ENCODE measurements around the gene RTN4R.

Gene RTN4R

DNA sequence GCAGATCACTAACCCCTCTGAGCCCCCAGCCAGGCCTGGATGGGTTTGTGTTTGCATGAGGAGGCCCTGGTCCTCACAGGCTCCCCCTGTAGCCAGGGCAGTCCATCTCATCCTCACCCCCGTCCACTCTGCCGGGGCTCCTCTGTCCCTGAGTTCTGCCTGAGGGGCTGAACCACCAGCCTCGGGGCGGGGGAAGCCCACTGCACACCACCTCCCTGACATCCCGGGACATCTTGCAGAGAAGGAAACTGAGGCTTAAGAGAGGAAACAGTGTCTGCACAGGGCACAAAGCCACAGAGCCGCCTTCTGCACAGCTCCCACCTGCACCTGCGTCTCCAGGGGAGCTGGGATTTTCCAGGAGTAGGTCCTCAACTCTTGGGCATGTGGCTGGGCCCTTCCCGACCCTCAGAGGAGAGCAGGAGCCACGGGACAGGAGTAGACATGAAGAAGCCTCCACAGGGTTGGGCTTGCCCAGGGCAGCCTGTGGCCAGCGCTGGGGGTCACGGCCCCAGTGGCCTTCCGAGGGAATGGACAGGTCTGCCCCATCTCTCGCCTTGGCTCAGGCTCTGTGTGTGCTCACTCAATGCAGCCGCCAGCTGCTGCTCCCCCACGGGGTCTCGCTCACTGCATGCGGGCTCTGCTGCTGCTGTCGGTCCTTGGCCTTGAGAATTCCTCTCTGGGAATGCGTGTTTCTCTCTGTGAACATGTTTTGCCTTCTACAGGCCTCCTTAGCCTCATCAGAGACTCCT is 71.8 kb downstream of the RTN4R start:
- in situ Hi-C loops (cut with MboI; ENCODE audit: low sequenced_read_pairs, unreplicated experiment): no loop called here
- no peak for DNase-seq (ENCODE audit: low spot score)
- TF ChIP-seq, protein P1, sequence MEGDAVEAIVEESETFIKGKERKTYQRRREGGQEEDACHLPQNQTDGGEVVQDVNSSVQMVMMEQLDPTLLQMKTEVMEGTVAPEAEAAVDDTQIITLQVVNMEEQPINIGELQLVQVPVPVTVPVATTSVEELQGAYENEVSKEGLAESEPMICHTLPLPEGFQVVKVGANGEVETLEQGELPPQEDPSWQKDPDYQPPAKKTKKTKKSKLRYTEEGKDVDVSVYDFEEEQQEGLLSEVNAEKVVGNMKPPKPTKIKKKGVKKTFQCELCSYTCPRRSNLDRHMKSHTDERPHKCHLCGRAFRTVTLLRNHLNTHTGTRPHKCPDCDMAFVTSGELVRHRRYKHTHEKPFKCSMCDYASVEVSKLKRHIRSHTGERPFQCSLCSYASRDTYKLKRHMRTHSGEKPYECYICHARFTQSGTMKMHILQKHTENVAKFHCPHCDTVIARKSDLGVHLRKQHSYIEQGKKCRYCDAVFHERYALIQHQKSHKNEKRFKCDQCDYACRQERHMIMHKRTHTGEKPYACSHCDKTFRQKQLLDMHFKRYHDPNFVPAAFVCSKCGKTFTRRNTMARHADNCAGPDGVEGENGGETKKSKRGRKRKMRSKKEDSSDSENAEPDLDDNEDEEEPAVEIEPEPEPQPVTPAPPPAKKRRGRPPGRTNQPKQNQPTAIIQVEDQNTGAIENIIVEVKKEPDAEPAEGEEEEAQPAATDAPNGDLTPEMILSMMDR (IDR thresholded peaks at IDR 0.05; ENCODE audit: borderline replicate concordance, control extremely low read depth, extremely low read depth, insufficient read depth, missing control alignments): no peak

DNA sequence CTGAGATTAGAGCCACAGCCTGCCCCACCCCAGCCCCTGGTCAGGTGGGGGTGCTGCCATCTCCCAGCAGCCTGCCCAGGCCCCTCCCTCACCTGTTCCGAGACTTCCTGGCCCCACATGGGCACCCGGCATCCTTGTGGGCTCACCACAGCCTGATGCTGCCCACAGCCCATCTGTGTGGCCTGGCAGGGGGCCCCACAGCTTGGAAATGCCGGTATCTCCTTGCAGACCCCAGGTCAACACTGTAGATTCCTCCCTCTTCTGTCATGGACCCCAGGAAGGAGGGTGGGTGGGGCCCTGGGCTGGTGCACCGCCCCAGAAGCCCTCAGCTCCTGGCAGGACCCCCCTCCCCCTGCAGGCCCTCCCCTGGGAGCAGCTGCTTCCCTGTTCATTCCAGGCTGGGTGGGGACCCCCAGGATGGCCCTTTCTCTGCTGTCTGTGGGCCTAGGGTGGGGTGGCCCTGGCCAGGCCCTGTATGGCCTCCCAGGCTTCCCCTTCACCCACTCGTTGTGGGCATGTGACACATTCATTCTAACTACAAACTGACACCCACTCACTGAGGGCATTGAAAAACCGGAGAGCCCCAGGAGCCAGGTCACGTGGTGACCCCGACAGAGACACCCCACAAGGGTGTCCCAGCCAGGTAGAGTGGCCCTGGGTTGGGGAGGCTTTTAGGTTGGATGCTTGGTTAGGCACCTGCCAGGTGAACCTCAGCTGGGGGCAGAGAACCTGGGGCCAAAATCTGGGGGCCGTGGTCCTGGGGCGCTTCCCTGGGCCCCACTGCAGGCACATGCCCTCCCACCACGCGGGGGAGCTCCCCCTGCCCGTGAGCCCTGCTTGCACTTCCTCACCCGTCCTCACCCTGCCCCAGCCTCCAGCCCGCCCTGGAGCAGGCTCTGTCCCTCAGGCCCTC is 73.2 kb downstream of the RTN4R start:
- TF ChIP-seq, protein P1 (IDR thresholded peaks at IDR 0.05; ENCODE audit: borderline replicate concordance, control extremely low read depth, extremely low read depth, insufficient read depth, missing control alignments): no peak
- peak; percentile 63 for DNase-seq (ENCODE audit: low spot score)
- in situ Hi-C loops (cut with MboI; ENCODE audit: low sequenced_read_pairs, unreplicated experiment): no loop called here

DNA sequence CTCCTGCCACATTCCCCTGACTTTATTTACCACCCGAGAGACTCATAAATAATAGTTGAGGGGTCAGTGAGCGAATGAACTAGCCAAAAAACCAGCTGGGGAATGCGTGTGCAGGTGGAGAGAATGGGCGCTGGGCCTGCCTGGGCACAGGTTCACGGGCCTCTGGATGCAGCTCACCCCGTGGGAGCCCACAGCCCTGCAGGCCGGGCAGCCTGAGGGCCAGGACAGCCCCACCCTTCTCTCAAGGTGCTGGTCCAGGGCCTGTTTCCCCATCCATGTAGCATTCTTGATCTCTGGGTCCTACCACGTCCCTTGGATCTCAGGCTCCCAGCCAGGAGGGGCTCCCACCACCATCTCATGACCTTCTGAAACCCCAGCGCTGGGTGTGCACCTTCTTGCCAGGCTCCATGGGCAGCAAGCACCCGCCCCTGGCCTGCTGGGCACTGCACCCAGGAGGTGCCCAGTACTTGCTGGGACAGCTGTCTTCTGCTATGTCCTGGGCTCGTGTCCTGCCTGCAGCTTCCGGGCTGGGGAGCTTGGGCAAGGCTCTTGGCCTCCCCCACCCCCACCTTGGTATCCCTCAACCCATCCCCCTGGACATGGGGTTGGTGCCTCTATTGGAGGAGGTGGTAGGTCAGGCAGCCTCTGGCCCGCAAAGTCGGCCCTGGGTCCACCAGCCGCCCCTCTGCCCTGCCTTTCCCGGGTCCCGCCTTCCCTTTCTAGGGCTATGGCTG is 74.2 kb downstream of the RTN4R start:
- no peak for DNase-seq (ENCODE audit: low spot score)
- TF ChIP-seq, protein P1 (IDR thresholded peaks at IDR 0.05; ENCODE audit: borderline replicate concordance, control extremely low read depth, extremely low read depth, insufficient read depth, missing control alignments): no peak
- in situ Hi-C loops (cut with MboI; ENCODE audit: low sequenced_read_pairs, unreplicated experiment): no loop called here

DNA sequence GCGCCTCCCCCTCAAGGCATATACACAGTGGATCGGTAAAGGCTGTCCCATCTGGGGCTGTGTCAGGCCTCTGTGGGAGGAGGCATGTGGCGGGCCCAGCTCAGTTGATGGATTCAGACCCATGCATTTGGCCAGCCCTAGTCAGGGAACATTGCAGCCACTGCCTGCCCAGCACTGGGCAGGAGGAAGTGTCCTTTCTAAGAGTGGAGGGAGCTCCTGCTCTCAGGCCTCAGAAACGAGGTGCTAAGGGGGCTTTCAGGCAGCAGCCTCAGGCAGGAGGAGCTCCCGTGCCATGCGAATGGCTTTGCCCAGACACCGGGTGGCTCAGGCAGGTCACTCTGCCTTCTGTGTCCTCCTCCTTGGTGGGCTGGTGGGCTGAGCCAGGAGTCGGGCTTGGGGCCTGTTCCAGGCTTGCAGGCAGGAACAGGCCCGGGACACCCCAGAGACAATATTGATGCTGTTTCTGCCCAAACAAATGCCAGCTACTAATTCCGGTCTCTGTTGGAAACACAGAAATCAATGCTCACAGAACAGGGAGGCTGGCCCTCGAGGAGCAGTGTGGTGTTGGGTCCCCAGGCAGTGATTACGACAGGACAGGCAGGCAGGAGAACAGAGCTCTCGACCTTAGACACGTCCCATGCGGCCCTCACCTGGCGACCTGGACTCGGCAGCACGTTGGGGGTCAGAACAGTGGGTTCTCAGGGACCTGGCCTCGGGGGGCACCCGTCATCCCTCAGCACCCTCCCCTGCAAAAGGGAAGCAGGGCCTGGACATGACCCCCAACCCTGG is 75.0 kb downstream of the RTN4R start:
- TF ChIP-seq, protein P1 (IDR thresholded peaks at IDR 0.05; ENCODE audit: borderline replicate concordance, control extremely low read depth, extremely low read depth, insufficient read depth, missing control alignments): no peak
- no peak for DNase-seq (ENCODE audit: low spot score)
- in situ Hi-C loops (cut with MboI; ENCODE audit: low sequenced_read_pairs, unreplicated experiment): no loop called here

DNA sequence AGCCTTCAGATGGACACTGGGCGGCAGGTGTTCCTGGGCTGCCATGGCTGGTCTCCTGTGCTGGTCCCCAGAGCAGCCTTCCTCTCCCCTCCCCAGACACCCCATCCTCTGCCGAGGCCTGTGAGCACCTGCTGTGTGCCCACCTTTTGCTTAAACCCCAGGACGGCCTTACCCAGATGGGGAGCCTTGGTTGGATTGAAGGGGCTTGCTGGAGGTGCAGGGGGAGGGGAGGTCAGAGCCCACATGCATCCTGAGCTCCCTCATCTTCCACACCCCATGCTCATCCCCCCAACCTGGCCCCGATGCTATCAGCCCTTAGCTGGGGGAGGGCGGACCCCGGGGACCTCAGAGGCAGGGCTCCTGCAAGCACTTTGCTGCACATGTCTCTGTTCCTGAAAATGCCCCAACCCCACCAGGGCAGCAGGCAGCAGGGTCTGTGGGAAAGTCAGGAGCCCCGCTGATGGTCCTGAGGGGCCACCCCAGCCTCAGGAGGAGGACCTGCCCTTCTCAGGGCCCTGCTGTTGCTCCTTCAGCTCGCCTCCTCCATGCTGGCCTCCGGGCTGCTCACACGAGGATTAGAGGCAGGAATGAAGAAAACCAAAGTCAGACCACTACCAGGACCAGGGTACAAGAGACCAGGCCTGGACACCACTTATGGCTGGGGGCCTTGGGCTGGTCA is 75.7 kb downstream of the RTN4R start:
- TF ChIP-seq, protein P1 (IDR thresholded peaks at IDR 0.05; ENCODE audit: borderline replicate concordance, control extremely low read depth, extremely low read depth, insufficient read depth, missing control alignments): no peak
- no peak for DNase-seq (ENCODE audit: low spot score)
- in situ Hi-C loops (cut with MboI; ENCODE audit: low sequenced_read_pairs, unreplicated experiment): no loop called here

Data from GM13976 (cell line).